Osteoblast (primary cell): ENCODE measurements around the gene OR7C2. TPM values are rescaled to one million over a fixed set of nuclear protein-coding genes. Genes with fewer than 3 reads are reported as not detected.

Experiments used
- DNase-seq: peaks from one replicate; pipeline ENCODE4 v3.0.0; 2011; ENCODE audit warnings: low spot score, mixed read lengths; ENCODE audit not compliant: insufficient read length; ENCODE audit errors: missing footprints
- H2AFZ ChIP-seq: 2 replicates; pipeline ENCODE4 v1.6.0; 2011; ENCODE audit warnings: mild to moderate bottlenecking, low read length
- H3K27ac ChIP-seq: 2 replicates; pipeline ENCODE4 v1.5.1; 2011; ENCODE audit warnings: mild to moderate bottlenecking, low read depth, low read length, moderate library complexity
- H3K27me3 ChIP-seq: 2 replicates; pipeline ENCODE4 v1.6.0; 2012; ENCODE audit warnings: mild to moderate bottlenecking, control low read depth, inconsistent platforms, low read length, moderate library complexity; ENCODE audit not compliant: insufficient read depth
- H3K36me3 ChIP-seq: 2 replicates; pipeline ENCODE4 v1.5.1; 2011; ENCODE audit warnings: mild to moderate bottlenecking, low read length, control low read depth, moderate library complexity; ENCODE audit not compliant: insufficient read depth
- H3K4me1 ChIP-seq: 2 replicates; pipeline ENCODE4 v1.5.1; 2011; ENCODE audit warnings: mild to moderate bottlenecking, low read length, control low read depth, moderate library complexity; ENCODE audit not compliant: insufficient read depth
- H3K4me2 ChIP-seq: 2 replicates; pipeline ENCODE4 v1.6.0; 2011; ENCODE audit warnings: mild to moderate bottlenecking, low read length; ENCODE audit not compliant: insufficient read depth
- H3K4me3 ChIP-seq: fragments of 200-600 bp; sonication (generic); 3 replicates; pipeline ENCODE4 v1.5.1; 2012; ENCODE audit warnings: mild to moderate bottlenecking, low read length, inconsistent platforms; ENCODE audit not compliant: insufficient read depth
- H3K79me2 ChIP-seq: 2 replicates; pipeline ENCODE4 v1.6.0; 2012; ENCODE audit warnings: mild to moderate bottlenecking, low read length, control low read depth, inconsistent platforms; ENCODE audit not compliant: insufficient read depth
- H3K9me3 ChIP-seq: 2 replicates; pipeline ENCODE4 v1.5.1; 2011; ENCODE audit warnings: low read depth, low read length, control low read depth
- H4K20me1 ChIP-seq: 2 replicates; pipeline ENCODE4 v1.6.0; 2012; ENCODE audit warnings: mild to moderate bottlenecking, low read length, control low read depth; ENCODE audit not compliant: insufficient read depth
- CTCF ChIP-seq: IDR thresholded peaks from 2 replicates; pipeline ENCODE4 v1.5.1; 2011; ENCODE audit warnings: mild to moderate bottlenecking, low read depth, low read length, moderate library complexity; ENCODE audit errors: extremely low read depth
- total RNA-seq: library from RNA; depleted of rRNA; stranded (reverse); fragments of >200 nt; gene quantifications from 2 replicates; pipeline ENCODE4 v1.2.3, GENCODE V29; 2012

The OR7C2 gene
- total RNA-seq, 1 donor, result not detected

- no peaks in the 10 kb centered on the region for H3K36me3 ChIP-seq
- H3K4me3 ChIP-seq, result no peak overlapping the region
- H3K4me1 ChIP-seq, result no peaks in the 10 kb centered on the region
- H3K27me3 ChIP-seq, result peaks cover 13% of the 10 kb centered on the region
- no peak overlapping the region for H3K4me2 ChIP-seq
- H2AFZ ChIP-seq, result no peak overlapping the region
- no peaks in the 10 kb centered on the region for H3K9me3 ChIP-seq
- H4K20me1 ChIP-seq, result no peaks in the 10 kb centered on the region
- TF ChIP-seq CTCF, result no peak
- no peaks in the 10 kb centered on the region for H3K79me2 ChIP-seq
- H3K27ac ChIP-seq, result no peak overlapping the region
- DNase-seq, result no peak
Measured at GRCh38 chr19:14974488-14974887, 33.2 kb downstream of the OR7C2 start.

GRCh38 chr19:14977128-14977527 is 35.8 kb downstream of the OR7C2 start:
- Histone ChIP-seq H3K27me3 (peaks cover 19% of the 10 kb centered on the region), H3K79me2 (no peaks in the 10 kb centered on the region), H2AFZ (no peak overlapping the region), H3K36me3 (no peaks in the 10 kb centered on the region), H3K9me3 (no peaks in the 10 kb centered on the region), H3K27ac (no peak overlapping the region), H3K4me1 (no peaks in the 10 kb centered on the region), H3K4me3 (no peak overlapping the region), H4K20me1 (no peaks in the 10 kb centered on the region), H3K4me2 (no peak overlapping the region)
- DNase-seq, result no peak
- TF ChIP-seq CTCF, result no peak

GRCh38 chr19:14978161-14978776 is 37.0 kb downstream of the OR7C2 start:
- no peaks in the 10 kb centered on the region for H3K36me3 ChIP-seq
- H3K9me3 ChIP-seq, result no peaks in the 10 kb centered on the region
- no peak for TF ChIP-seq CTCF
- H3K4me3 ChIP-seq, result no peak overlapping the region
- H3K27ac ChIP-seq, result no peak overlapping the region
- no peak overlapping the region for H3K4me2 ChIP-seq
- H3K79me2 ChIP-seq, result no peaks in the 10 kb centered on the region
- no peaks in the 10 kb centered on the region for H4K20me1 ChIP-seq
- DNase-seq, result peak; percentile 68
- no peaks in the 10 kb centered on the region for H3K4me1 ChIP-seq
- no peak overlapping the region for H2AFZ ChIP-seq
- peaks cover 19% of the 10 kb centered on the region for H3K27me3 ChIP-seq

- H3K27me3 ChIP-seq, result peaks cover 19% of the 10 kb centered on the region
- H3K9me3 ChIP-seq, result no peaks in the 10 kb centered on the region
- H3K4me1 ChIP-seq, result no peaks in the 10 kb centered on the region
- no peak within 1 kb of the TSS for H3K4me3 ChIP-seq
- peak; percentile 51 for DNase-seq
- no peak within 1 kb of the TSS for H2AFZ ChIP-seq
- H3K27ac ChIP-seq, result no peak within 1 kb of the TSS
- H3K4me2 ChIP-seq, result no peak within 1 kb of the TSS
- no peak for TF ChIP-seq CTCF
- H3K36me3 ChIP-seq, result no peaks in the 10 kb centered on the region
- no peaks in the 10 kb centered on the region for H3K79me2 ChIP-seq
- H4K20me1 ChIP-seq, result no peaks in the 10 kb centered on the region
Measured at GRCh38 chr19:14979476-14980255, 38.4 kb downstream of the OR7C2 start, which contains the start of gene SLC1A6. SLC1A6 (minus strand) TSS chr19:14979864; CDS start chr19:14972910, 6,954 bp downstream.
